ENCODE measurements around the gene KRT82.

DNA sequence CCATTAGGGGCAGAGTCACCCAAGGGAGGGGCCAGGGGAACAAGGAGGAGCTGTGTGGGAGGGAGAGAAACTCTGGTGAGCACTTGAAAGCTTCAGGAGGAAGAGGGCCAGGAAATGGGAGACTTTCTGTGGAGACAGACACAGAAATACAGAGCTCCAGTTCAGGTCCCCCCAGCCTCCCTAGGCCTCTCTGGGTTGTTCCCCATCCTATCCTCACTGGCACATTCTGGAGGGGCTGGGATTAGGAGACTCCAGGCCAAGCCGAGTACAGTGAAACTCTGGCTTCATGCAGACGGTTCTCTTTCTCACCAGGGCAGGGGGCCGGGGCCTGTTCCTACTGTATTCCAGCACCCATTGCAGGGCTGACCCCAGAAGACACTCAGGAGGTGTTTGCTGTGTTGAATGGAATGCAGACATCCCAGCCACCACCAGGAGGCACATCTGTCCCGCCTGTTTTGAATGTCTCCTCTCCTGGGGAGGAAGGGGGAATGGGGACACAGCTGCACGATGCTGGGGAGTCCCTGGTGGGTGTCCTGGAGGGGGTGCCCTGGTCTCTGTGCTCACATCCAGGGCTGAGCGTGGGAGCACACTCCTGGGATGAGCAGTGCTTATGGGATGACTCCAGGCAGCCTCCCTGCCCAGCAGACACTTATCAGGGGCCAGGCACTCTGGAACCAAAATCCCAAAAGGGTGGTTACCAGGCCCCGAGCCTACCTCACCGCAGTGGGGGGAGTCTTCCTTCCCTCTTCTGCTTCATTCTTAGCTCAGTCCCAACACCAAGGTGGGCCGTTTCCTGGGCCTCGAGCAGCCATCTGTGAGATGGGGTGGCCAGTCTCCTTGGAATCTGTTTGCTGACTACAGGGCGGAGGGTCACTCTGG, 15.2 kb downstream of the KRT82 start:
- peak; percentile 44 for TF ChIP-seq RAD21 (IDR thresholded peaks at IDR 0.05; ENCODE audit: low read length)
- no peak for TF ChIP-seq MEF2A (IDR thresholded peaks at IDR 0.05; ENCODE audit: borderline replicate concordance, low read depth)
- no peak for TF ChIP-seq MAX (IDR thresholded peaks at IDR 0.05; ENCODE audit: low read depth)
- no peak for TF ChIP-seq YY1 (IDR thresholded peaks at IDR 0.05; ENCODE audit: low read depth)

Measured in SK-N-SH (cell line).